HCT116 (cell line): ENCODE measurements around the gene ASCC2. TPM values are rescaled to one million over a fixed set of nuclear protein-coding genes. Genes with fewer than 3 reads are reported as not detected.

Experiments
- ATAC-seq: fragments of 200-7000 bp; cut with Tn5 transposase; 2 replicates; pipeline ENCODE4 v1.9.1; 2020; ENCODE audit warnings: mild to moderate bottlenecking, moderate library complexity
- BruUV-seq: library from RNA; stranded (reverse); fragments of 400-500 nt; replicated peaks from 2 replicates; lab custom pipeline; 2021; lab: Mats Ljungman, UMichigan
- CTCF ChIA-PET: fragments of 300-600 bp; sonication (Branson Sonifier 250); formaldehyde crosslinking; loops from one replicate; lab custom pipeline; 2021; ENCODE audit warnings: antibody characterized with exemption; lab: Charles Lee
- POLR2A ChIA-PET: fragments of 300-600, 350-600 bp; sonication (Branson Sonifier 250); formaldehyde crosslinking; loops from one replicate; lab custom pipeline; 2021; ENCODE audit warnings: antibody characterized with exemption; lab: Charles Lee
- RAD21 ChIA-PET, 2 experiments: fragments of 300-600 bp; sonication (Branson Sonifier 250); formaldehyde crosslinking; loops; one replicate each; lab custom pipeline; 2023; ENCODE audit warnings: low total read pairs in 2 of 2; ENCODE audit not compliant: uncharacterized antibody in 2 of 2, unreplicated experiment in 2 of 2, low non-redundant PET in 1 of 2; lab: Charles Lee
- DNase-seq: peaks from one replicate; pipeline ENCODE4 v3.0.0-alpha.2; 2010; ENCODE audit warnings: low read depth, low spot score
- H2AFZ ChIP-seq: fragments of 200-600 bp; shearing (Covaris generic), sonication (generic); 2 replicates; pipeline ENCODE4 v1.6.1; 2017; ENCODE audit warnings: low read depth, mixed run types, mixed read lengths, antibody characterized with exemption, low read length; ENCODE audit not compliant: poor library complexity, severe bottlenecking
- H3K27ac ChIP-seq: 2 replicates; pipeline ENCODE4 v1.5.1; 2012; ENCODE audit warnings: low read depth, low read length
- H3K27me3 ChIP-seq: fragments of 200-600 bp; sonication (generic); 2 replicates; pipeline ENCODE4 v1.6.1; 2016; ENCODE audit warnings: mixed run types, low read length, mixed read lengths; ENCODE audit not compliant: insufficient read depth
- H3K36me3 ChIP-seq, 2 experiments: fragments of 200-500 bp in 1 of 2; fragments of 200-600 bp in 1 of 2; sonication (Bioruptor generic) in 1 of 2; sonication (generic) in 1 of 2; 2 replicates each; pipeline versions ENCODE4 v1.5.1 to v1.6.1; 2014 to 2016; ENCODE audit warnings: low read length in 2 of 2, inconsistent platforms in 1 of 2, mixed read lengths in 1 of 2, mixed run types in 1 of 2; ENCODE audit not compliant: insufficient read depth in 2 of 2, control insufficient read depth in 1 of 2
- H3K4me1 ChIP-seq, 2 experiments: fragments of 200-600 bp in 1 of 2; sonication (generic) in 1 of 2; 2 replicates each; pipeline versions ENCODE4 v1.5.1 to v1.6.1; 2012 to 2017; ENCODE audit warnings: low read length in 2 of 2, inconsistent platforms in 1 of 2, mild to moderate bottlenecking in 1 of 2, mixed read lengths in 1 of 2, mixed run types in 1 of 2, moderate library complexity in 1 of 2; ENCODE audit not compliant: insufficient read depth in 2 of 2, control insufficient read depth in 1 of 2
- H3K4me2 ChIP-seq: fragments of 200-600 bp; sonication (generic); 2 replicates; pipeline ENCODE4 v1.6.1; 2017; ENCODE audit warnings: mixed run types, low read length, mixed read lengths
- H3K4me3 ChIP-seq, 2 experiments: fragments of 200-600 bp in 1 of 2; sonication (generic) in 1 of 2; replicated peaks in 1 of 2; 2 replicates each; pipeline ENCODE4 v1.5.1; 2011 to 2016; ENCODE audit warnings: low read length in 2 of 2, control low read depth in 1 of 2, low read depth in 1 of 2, mild to moderate bottlenecking in 1 of 2, mixed read lengths in 1 of 2, mixed run types in 1 of 2
- H3K79me2 ChIP-seq: fragments of 200-600 bp; sonication (generic); 2 replicates; pipeline ENCODE4 v1.6.1; 2017; ENCODE audit warnings: mild to moderate bottlenecking, mixed run types, low read length, moderate library complexity, mixed read lengths; ENCODE audit not compliant: insufficient read depth
- H3K9ac ChIP-seq: fragments of 200-600 bp; sonication (generic); 2 replicates; pipeline ENCODE4 v1.6.1; 2016; ENCODE audit warnings: low read length, mixed read lengths
- H3K9me2 ChIP-seq: fragments of 200-600 bp; sonication (generic), shearing (Covaris generic); 2 replicates; pipeline ENCODE4 v1.6.1; 2017; ENCODE audit warnings: mixed run types, mild to moderate bottlenecking, moderate library complexity; ENCODE audit not compliant: insufficient read depth
- H3K9me3 ChIP-seq, 2 experiments: fragments of 200-500 bp in 1 of 2; fragments of 200-600 bp in 1 of 2; sonication (Bioruptor generic) in 1 of 2; sonication (generic) in 1 of 2; 2 replicates each; pipeline ENCODE4 v1.6.1; 2014 to 2017; ENCODE audit warnings: low read length in 2 of 2, mixed read lengths in 2 of 2, inconsistent platforms in 1 of 2, low read depth in 1 of 2, mild to moderate bottlenecking in 1 of 2, mixed run types in 1 of 2, moderate library complexity in 1 of 2; ENCODE audit not compliant: control insufficient read depth in 1 of 2, insufficient read depth in 1 of 2
- H4K20me1 ChIP-seq: fragments of 200-600 bp; sonication (generic), shearing (Covaris generic); 2 replicates; pipeline ENCODE4 v1.6.1; 2017; ENCODE audit warnings: mixed run types, mild to moderate bottlenecking, moderate library complexity; ENCODE audit not compliant: insufficient read depth
- CEBPB ChIP-seq: IDR thresholded peaks from 2 replicates; pipeline ENCODE4 v1.6.1; 2012; ENCODE audit warnings: low read depth
- CTCF ChIP-seq, 3 experiments: fragments of 200-600 bp in 1 of 3; sonication (generic) in 1 of 3; IDR thresholded peaks in 2 of 3; conservative IDR thresholded peaks in 1 of 3; 2 replicates each; pipeline ENCODE4 v1.5.1; 2012 to 2017; ENCODE audit warnings: low read depth in 2 of 3, low read length in 2 of 3, antibody characterized with exemption in 1 of 3, borderline replicate concordance in 1 of 3, control low read depth in 1 of 3, mild to moderate bottlenecking in 1 of 3, mixed read lengths in 1 of 3, mixed run types in 1 of 3, moderate library complexity in 1 of 3; ENCODE audit not compliant: insufficient read depth in 1 of 3
- FOSL1 ChIP-seq: IDR thresholded peaks from 2 replicates; pipeline ENCODE4 v1.6.1; 2012; ENCODE audit warnings: low read depth
- JUND ChIP-seq: IDR thresholded peaks from 2 replicates; pipeline ENCODE4 v1.6.1; 2012
- SIN3A ChIP-seq: IDR thresholded peaks from 2 replicates; pipeline ENCODE4 v1.6.1; 2012; ENCODE audit warnings: low read depth
- SRF ChIP-seq: IDR thresholded peaks from 2 replicates; pipeline ENCODE4 v1.6.1; 2012; ENCODE audit warnings: low read depth
- ZFX ChIP-seq: fragments of 450-650 bp; IDR thresholded peaks from 2 replicates; pipeline ENCODE4 v1.6.1; 2017
- ZNF274 ChIP-seq: fragments of 200-500 bp; sonication (Bioruptor generic); IDR thresholded peaks from 2 replicates; pipeline ENCODE4 v1.6.1; 2014; ENCODE audit warnings: mild to moderate bottlenecking, low read depth, low read length, inconsistent platforms
- intact Hi-C: fragments of 100-400 bp; cut with micrococcal nuclease; formaldehyde crosslinking; loops from 2 replicates; pipeline ENCODE4 v1.10.0; 2022
- total RNA-seq: library from RNA; stranded (reverse); gene quantifications from one replicate; pipeline ENCODE4 v1.2.1, GENCODE V29; 2021; ENCODE audit not compliant: unreplicated experiment

ASCC2 gene
- total RNA-seq, 1 experiment from 2014 or later: 68.6 TPM

GRCh38 chr22:29768052-29768693, 69.9 kb downstream of the ASCC2 start:
- no TSS peak for BruUV-seq
- ChIA-PET POLR2A (no interaction called here), CTCF (no interaction called here), RAD21 (no interaction called here)
- peaks cover 32% of the 10 kb centered on the region for H3K79me2 ChIP-seq
- H4K20me1 ChIP-seq: no peaks in the 10 kb centered on the region
- TF ChIP-seq ZNF274 (no peak), SRF (no peak), CTCF (IDR thresholded peaks at IDR 0.05 in 2 of 3, conservative IDR thresholded peaks at IDR 0.05 in 1 of 3; ENCODE audit: borderline replicate concordance in 1 of 3, insufficient read depth in 1 of 3, low read depth in 2 of 3, low read length in 2 of 3) (no peak), FOSL1 (no peak), CEBPB (no peak), ZFX (no peak), JUND (no peak), SIN3A (no peak)
- peak overlapping the region; percentile 82 for H3K27ac ChIP-seq
- H2AFZ ChIP-seq: no peak overlapping the region
- ATAC-seq: no peak
- H3K9ac ChIP-seq: peak overlapping the region; percentile 80
- peaks cover 7 to 35% of the 10 kb centered on the region in 2 experiments for H3K4me1 ChIP-seq
- no peak for DNase-seq
- H3K4me2 ChIP-seq: peak overlapping the region; percentile 91
- peaks cover 15 to 19% of the 10 kb centered on the region in 2 experiments; a peak in 3 of 4 replicates for H3K36me3 ChIP-seq
- H3K9me3 ChIP-seq: no peaks in the 10 kb centered on the region
- H3K4me3 ChIP-seq: peak overlapping the region; percentile 75 to 83
- no peaks in the 10 kb centered on the region for H3K9me2 ChIP-seq
- H3K27me3 ChIP-seq: no peaks in the 10 kb centered on the region
- intact Hi-C loops: no loop called here
